Measurements from ENCODE around the gene FRMD5. TPM values are rescaled to one million over a fixed set of nuclear protein-coding genes. Genes with fewer than 3 reads are reported as not detected.

The FRMD5 gene
- total and polyA plus RNA-seq, 2 donors (not counting 1 experiment from before 2014, with no cell fraction given), result not detected

DNA sequence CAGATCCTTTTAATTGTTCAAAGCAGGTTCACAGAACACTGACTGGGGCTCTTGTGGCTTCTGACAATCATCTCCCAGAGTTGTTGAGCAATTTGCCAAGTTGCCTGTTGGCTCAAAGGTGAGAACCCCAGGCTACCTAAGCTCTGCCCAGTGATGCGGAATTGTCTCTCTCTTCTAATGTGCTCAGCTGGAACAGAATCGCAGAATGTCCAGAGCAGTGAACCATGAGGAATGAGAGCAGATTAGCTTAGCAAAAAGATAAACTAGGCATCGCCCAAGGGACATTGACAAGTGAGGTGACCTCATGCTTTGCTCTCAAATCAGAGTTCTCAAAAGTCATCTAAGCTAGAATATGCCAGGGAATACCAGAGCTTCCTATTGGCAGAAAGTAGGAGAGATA is 220.2 kb downstream of the FRMD5 start:
- peaks cover 3 to 10% of the 10 kb centered on the region in 2 donors for H3K4me1 ChIP-seq (ENCODE audit: control insufficient read depth in 2 of 2, insufficient read depth in 2 of 2, low read length in 2 of 2)
- no peak overlapping the region for H3K4me3 ChIP-seq (ENCODE audit: control extremely low read depth in 1 of 5, extremely low read depth in 1 of 5, insufficient read depth in 1 of 5, low read depth in 2 of 5, low read length in 4 of 5)
- WGBS (ENCODE audit: insufficient coverage), result 46% methylated on average over 3 of the region's 3 CpGs
- DNase-seq (no peak), ATAC-seq (ENCODE audit: low read depth) (no peak)
- Mint-ChIP-seq H3K27ac (no peak overlapping the region), H3K27me3 (peaks cover 4% of the 10 kb centered on the region), H3K9me3 (ENCODE audit: insufficient read depth) (peaks cover 3% of the 10 kb centered on the region), H3K4me1 (peaks cover 19% of the 10 kb centered on the region), H3K4me3 (no peak overlapping the region)
- peaks cover 4 to 8% (median 5%) of the 10 kb centered on the region in 3 donors for H3K9me3 ChIP-seq (ENCODE audit: control extremely low read depth in 1 of 3, control insufficient read depth in 2 of 3, insufficient read depth in 1 of 3, low read length in 2 of 3)
- H2AFZ ChIP-seq (ENCODE audit: insufficient read depth, low read depth, low read length, poor library complexity, severe bottlenecking), result no peak overlapping the region
- intact Hi-C loops (cut with micrococcal nuclease), result no loop called here
- POLR2A ChIA-PET, result no interaction called here
- no peaks in the 10 kb centered on the region for H4K20me1 ChIP-seq (ENCODE audit: control insufficient read depth, insufficient read depth, low read length, poor library complexity, severe bottlenecking)
- no peak overlapping the region for H3K27ac ChIP-seq (ENCODE audit: low read length in 2 of 2)
- no peak overlapping the region for H3K4me2 ChIP-seq (replicated peaks; ENCODE audit: low read depth, low read length, poor library complexity, severe bottlenecking)
- H3K36me3 ChIP-seq (replicated peaks in 1 of 2; ENCODE audit: control extremely low read depth in 1 of 2, control insufficient read depth in 1 of 2, extremely low read depth in 1 of 2, insufficient read depth in 2 of 2, low read length in 1 of 2), result no peaks in the 10 kb centered on the region
- TF ChIP-seq, protein P1, sequence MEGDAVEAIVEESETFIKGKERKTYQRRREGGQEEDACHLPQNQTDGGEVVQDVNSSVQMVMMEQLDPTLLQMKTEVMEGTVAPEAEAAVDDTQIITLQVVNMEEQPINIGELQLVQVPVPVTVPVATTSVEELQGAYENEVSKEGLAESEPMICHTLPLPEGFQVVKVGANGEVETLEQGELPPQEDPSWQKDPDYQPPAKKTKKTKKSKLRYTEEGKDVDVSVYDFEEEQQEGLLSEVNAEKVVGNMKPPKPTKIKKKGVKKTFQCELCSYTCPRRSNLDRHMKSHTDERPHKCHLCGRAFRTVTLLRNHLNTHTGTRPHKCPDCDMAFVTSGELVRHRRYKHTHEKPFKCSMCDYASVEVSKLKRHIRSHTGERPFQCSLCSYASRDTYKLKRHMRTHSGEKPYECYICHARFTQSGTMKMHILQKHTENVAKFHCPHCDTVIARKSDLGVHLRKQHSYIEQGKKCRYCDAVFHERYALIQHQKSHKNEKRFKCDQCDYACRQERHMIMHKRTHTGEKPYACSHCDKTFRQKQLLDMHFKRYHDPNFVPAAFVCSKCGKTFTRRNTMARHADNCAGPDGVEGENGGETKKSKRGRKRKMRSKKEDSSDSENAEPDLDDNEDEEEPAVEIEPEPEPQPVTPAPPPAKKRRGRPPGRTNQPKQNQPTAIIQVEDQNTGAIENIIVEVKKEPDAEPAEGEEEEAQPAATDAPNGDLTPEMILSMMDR (IDR thresholded peaks at IDR 0.05), result no peak
- TF ChIP-seq EZH2 (IDR thresholded peaks at IDR 0.05; ENCODE audit: borderline replicate concordance, insufficient read depth, low read depth, low read length, poor library complexity, severe bottlenecking), result no peak
- H3K27me3 ChIP-seq (replicated peaks in 1 of 4; ENCODE audit: control extremely low read depth in 1 of 4, control insufficient read depth in 3 of 4, insufficient read depth in 4 of 4, low read length in 3 of 4), result peaks cover 0 to 5% (median under 1%) of the 10 kb centered on the region in 4 experiments
- H3K79me2 ChIP-seq (ENCODE audit: control insufficient read depth, insufficient read depth, low read length), result no peaks in the 10 kb centered on the region
- CTCF ChIA-PET, result interaction anchor here (0.6 kb wide), 1 partner anchor 1667 kb away, joined by 4 read pairs; no protein-coding TSS in a partner anchor
- no peak overlapping the region for H3K9ac ChIP-seq (ENCODE audit: low read length)

DNA sequence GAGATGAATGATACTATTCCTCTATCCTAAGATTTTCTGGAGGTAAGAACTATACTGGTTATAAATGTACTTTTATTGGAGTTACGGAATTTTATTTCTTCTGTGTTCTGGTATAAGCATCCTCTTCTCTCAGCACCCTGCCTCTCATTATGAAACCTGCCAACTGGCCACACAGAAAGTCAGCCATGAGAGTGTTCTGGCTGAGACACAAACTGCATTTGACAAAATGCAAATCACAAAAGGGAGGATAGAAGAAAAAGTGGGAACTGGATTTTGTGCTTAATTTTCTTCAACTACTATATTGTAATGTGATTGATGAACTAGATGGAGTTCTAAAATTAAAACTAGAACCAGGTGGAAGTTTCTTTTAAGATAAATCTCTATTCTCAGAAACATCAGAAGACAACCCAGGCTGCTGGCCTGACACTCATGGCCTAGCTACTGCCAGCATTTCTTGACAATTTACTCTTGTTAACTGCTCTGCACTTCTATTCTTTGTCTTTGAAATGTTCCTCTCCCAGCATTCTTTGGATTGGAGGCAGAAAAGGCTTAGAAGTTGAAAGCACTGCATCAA is 225.2 kb downstream of the FRMD5 start:
- no peaks in the 10 kb centered on the region for H3K9me3 ChIP-seq (ENCODE audit: control extremely low read depth in 1 of 3, control insufficient read depth in 2 of 3, insufficient read depth in 1 of 3, low read length in 2 of 3)
- no peaks in the 10 kb centered on the region for H4K20me1 ChIP-seq (ENCODE audit: control insufficient read depth, insufficient read depth, low read length, poor library complexity, severe bottlenecking)
- ATAC-seq (ENCODE audit: low read depth) (no peak), DNase-seq (no peak)
- no peak for TF ChIP-seq EZH2 (IDR thresholded peaks at IDR 0.05; ENCODE audit: borderline replicate concordance, insufficient read depth, low read depth, low read length, poor library complexity, severe bottlenecking)
- TF ChIP-seq, protein P1 (IDR thresholded peaks at IDR 0.05), result no peak
- H3K27ac ChIP-seq (ENCODE audit: low read length in 2 of 2), result no peak overlapping the region
- no peaks in the 10 kb centered on the region for H3K79me2 ChIP-seq (ENCODE audit: control insufficient read depth, insufficient read depth, low read length)
- no peaks in the 10 kb centered on the region for H3K36me3 ChIP-seq (replicated peaks in 1 of 2; ENCODE audit: control extremely low read depth in 1 of 2, control insufficient read depth in 1 of 2, extremely low read depth in 1 of 2, insufficient read depth in 2 of 2, low read length in 1 of 2)
- no peak overlapping the region for H3K27ac Mint-ChIP-seq
- peaks cover 4% of the 10 kb centered on the region for H3K27me3 Mint-ChIP-seq
- no peak overlapping the region for H3K9ac ChIP-seq (ENCODE audit: low read length)
- peaks cover 0 to 2% of the 10 kb centered on the region in 2 donors for H3K4me1 ChIP-seq (ENCODE audit: control insufficient read depth in 2 of 2, insufficient read depth in 2 of 2, low read length in 2 of 2)
- H3K4me3 ChIP-seq (ENCODE audit: control extremely low read depth in 1 of 5, extremely low read depth in 1 of 5, insufficient read depth in 1 of 5, low read depth in 2 of 5, low read length in 4 of 5), result no peak overlapping the region
- ChIA-PET CTCF (no interaction called here), POLR2A (no interaction called here)
- H3K4me2 ChIP-seq (replicated peaks; ENCODE audit: low read depth, low read length, poor library complexity, severe bottlenecking), result no peak overlapping the region
- peaks cover 2% of the 10 kb centered on the region for H3K4me1 Mint-ChIP-seq
- H3K27me3 ChIP-seq (replicated peaks in 1 of 4; ENCODE audit: control extremely low read depth in 1 of 4, control insufficient read depth in 3 of 4, insufficient read depth in 4 of 4, low read length in 3 of 4), result no peaks in the 10 kb centered on the region
- no peak overlapping the region for H3K4me3 Mint-ChIP-seq
- H3K9me3 Mint-ChIP-seq (ENCODE audit: insufficient read depth), result no peaks in the 10 kb centered on the region
- no CpG with 5 or more reads among the region's 1 CpG for WGBS (ENCODE audit: insufficient coverage)
- intact Hi-C loops (cut with micrococcal nuclease), result no loop called here
- no peak overlapping the region for H2AFZ ChIP-seq (ENCODE audit: insufficient read depth, low read depth, low read length, poor library complexity, severe bottlenecking)
